Activated CD4-positive, alpha-beta memory T cell treated with anti-CD3 and anti-CD28 coated beads for 36 hours (primary cell): ENCODE data around the gene ZNF397. TPM values are rescaled to one million over a fixed set of nuclear protein-coding genes. Genes with fewer than 3 reads are reported as not detected.

Experiments
- CTCF ChIA-PET: fragments of 350-600 bp; sonication (Branson Sonifier 250); formaldehyde crosslinking; loops from one replicate; lab custom pipeline; 2021; ENCODE audit warnings: antibody characterized with exemption, inconsistent platforms; lab: Charles Lee
- POLR2A ChIA-PET: fragments of 350-600 bp; sonication (Branson Sonifier 250); formaldehyde crosslinking; loops from one replicate; lab custom pipeline; 2021; ENCODE audit warnings: antibody characterized with exemption; lab: Charles Lee
- DNase-seq: peaks from one replicate; pipeline ENCODE4 v3.0.0-alpha.2; 2020
- H3K27ac Mint-ChIP-seq: one replicate; pipeline ENCODE4 v1.8.0; 2021; ENCODE audit warnings: mixed read lengths
- H3K27me3 Mint-ChIP-seq: one replicate; pipeline ENCODE4 v1.8.0; 2021; ENCODE audit warnings: mixed read lengths
- H3K36me3 Mint-ChIP-seq: one replicate; pipeline ENCODE4 v1.8.0; 2021; ENCODE audit warnings: mixed read lengths
- H3K4me1 Mint-ChIP-seq: one replicate; pipeline ENCODE4 v1.8.0; 2021; ENCODE audit warnings: low read depth, mixed read lengths
- H3K4me3 Mint-ChIP-seq: one replicate; pipeline ENCODE4 v1.8.0; 2021; ENCODE audit warnings: mild to moderate bottlenecking, mixed read lengths
- H3K9me3 Mint-ChIP-seq: one replicate; pipeline ENCODE4 v1.8.0; 2021; ENCODE audit warnings: mixed read lengths
- intact Hi-C: fragments of 100-400 bp; cut with micrococcal nuclease; formaldehyde crosslinking; loops from one replicate; pipeline ENCODE4 v1.15.1; 2023
- total RNA-seq, 2 experiments: library from RNA; stranded (reverse); gene quantifications; one replicate each; pipeline ENCODE4 v1.2.3, GENCODE V29; 2021

The ZNF397 gene
- total RNA-seq, 2 experiments from 2014 or later, result 19.2 to 19.6 TPM

GRCh38 chr18:35278085-35278484, 37.3 kb downstream of the ZNF397 start:
- POLR2A ChIA-PET, result interaction anchor here (1.3 kb wide), 1 partner anchor 12 kb away, joined by 3 read pairs; the partner anchor contains the start of gene ZSCAN30
- intact Hi-C loops, result no loop called here
- H3K36me3 Mint-ChIP-seq, result peaks cover 8% of the 10 kb centered on the region
- CTCF ChIA-PET, result interaction anchor here (0.6 kb wide), 1 partner anchor 1112 kb away, joined by 3 read pairs; no protein-coding TSS in a partner anchor
- peaks cover under 1% of the 10 kb centered on the region for H3K9me3 Mint-ChIP-seq
- no peak for DNase-seq
- no peaks in the 10 kb centered on the region for H3K27me3 Mint-ChIP-seq
- peaks cover 10% of the 10 kb centered on the region for H3K4me1 Mint-ChIP-seq
- no peak overlapping the region for H3K4me3 Mint-ChIP-seq
- no peak overlapping the region for H3K27ac Mint-ChIP-seq

- Mint-ChIP-seq H3K36me3 (peaks cover 9% of the 10 kb centered on the region), H3K9me3 (no peaks in the 10 kb centered on the region), H3K4me3 (no peak overlapping the region), H3K27ac (no peak overlapping the region), H3K27me3 (no peaks in the 10 kb centered on the region), H3K4me1 (peaks cover 10% of the 10 kb centered on the region)
- ChIA-PET POLR2A (no interaction called here), CTCF (interaction anchor here (0.6 kb wide), 1 partner anchor 45 kb away, joined by 3 read pairs; no protein-coding TSS in a partner anchor)
- DNase-seq, result no peak
- intact Hi-C loops, result no loop called here
Measured at GRCh38 chr18:35278969-35279368, 38.1 kb downstream of the ZNF397 start.

GRCh38 chr18:35282353-35282752, 41.5 kb downstream of the ZNF397 start:
- H3K27ac Mint-ChIP-seq, result no peak overlapping the region
- intact Hi-C loops, result no loop called here
- H3K4me3 Mint-ChIP-seq, result no peak overlapping the region
- no peaks in the 10 kb centered on the region for H3K27me3 Mint-ChIP-seq
- ChIA-PET CTCF (no interaction called here), POLR2A (no interaction called here)
- DNase-seq, result no peak
- H3K4me1 Mint-ChIP-seq, result peaks cover 12% of the 10 kb centered on the region
- H3K36me3 Mint-ChIP-seq, result peaks cover 18% of the 10 kb centered on the region
- H3K9me3 Mint-ChIP-seq, result peaks cover 5% of the 10 kb centered on the region

GRCh38 chr18:35283923-35284794, 43.3 kb downstream of the ZNF397 start:
- H3K27ac Mint-ChIP-seq, result no peak overlapping the region
- no peak for DNase-seq
- ChIA-PET CTCF (no interaction called here), POLR2A (no interaction called here)
- H3K27me3 Mint-ChIP-seq, result no peaks in the 10 kb centered on the region
- no peak overlapping the region for H3K4me3 Mint-ChIP-seq
- H3K36me3 Mint-ChIP-seq, result peaks cover 18% of the 10 kb centered on the region
- intact Hi-C loops, result no loop called here
- H3K4me1 Mint-ChIP-seq, result peaks cover 18% of the 10 kb centered on the region
- peaks cover 5% of the 10 kb centered on the region for H3K9me3 Mint-ChIP-seq

- H3K27ac Mint-ChIP-seq, result no peak overlapping the region
- ChIA-PET CTCF (no interaction called here), POLR2A (no interaction called here)
- peaks cover 5% of the 10 kb centered on the region for H3K9me3 Mint-ChIP-seq
- H3K36me3 Mint-ChIP-seq, result peaks cover 21% of the 10 kb centered on the region
- intact Hi-C loops, result no loop called here
- H3K4me1 Mint-ChIP-seq, result peaks cover 22% of the 10 kb centered on the region
- H3K4me3 Mint-ChIP-seq, result no peak overlapping the region
- no peaks in the 10 kb centered on the region for H3K27me3 Mint-ChIP-seq
- no peak for DNase-seq
Measured at GRCh38 chr18:35284841-35285240, 44.0 kb downstream of the ZNF397 start.

- Mint-ChIP-seq H3K9me3 (peaks cover 5% of the 10 kb centered on the region), H3K4me3 (peak overlapping the region; percentile 98), H3K4me1 (peaks cover 37% of the 10 kb centered on the region), H3K27ac (peak overlapping the region; percentile 93), H3K36me3 (peaks cover 25% of the 10 kb centered on the region), H3K27me3 (no peaks in the 10 kb centered on the region)
- CTCF ChIA-PET, result interaction anchor here (0.6 to 1.4 kb wide), 5 partner anchors 10 to 97 kb away, joined by 3 to 4 read pairs (median 3); no protein-coding TSS in a partner anchor
- POLR2A ChIA-PET, result interaction anchor here (1.0 to 3.3 kb wide), 5 partner anchors 11 to 55 kb away, joined by 3 to 15 read pairs (median 7); partner anchors contain the start of genes ZNF24 and ZNF397
- intact Hi-C loops, result no loop called here
- no peak for DNase-seq
Measured at GRCh38 chr18:35289293-35289692, 48.5 kb downstream of the ZNF397 start.

- H3K27ac Mint-ChIP-seq, result peak overlapping the region; percentile 93
- CTCF ChIA-PET, result interaction anchor here (0.6 to 1.4 kb wide), 4 partner anchors 9 to 84 kb away, joined by 3 to 4 read pairs (median 3); no protein-coding TSS in a partner anchor
- H3K36me3 Mint-ChIP-seq, result peaks cover 29% of the 10 kb centered on the region
- peak; percentile 53 for DNase-seq
- intact Hi-C loops, result loop anchor here (1.0 to 5.0 kb wide), 4 partner anchors 22 to 247 kb away; partner anchors contain the start of genes MAPRE2 and ZNF24
- H3K4me3 Mint-ChIP-seq, result peak overlapping the region; percentile 98
- peaks cover 5% of the 10 kb centered on the region for H3K9me3 Mint-ChIP-seq
- no peaks in the 10 kb centered on the region for H3K27me3 Mint-ChIP-seq
- peaks cover 37% of the 10 kb centered on the region for H3K4me1 Mint-ChIP-seq
- POLR2A ChIA-PET, result interaction anchor here (0.6 to 3.3 kb wide), 7 partner anchors 12 to 260 kb away, joined by 3 to 15 read pairs (median 5); partner anchors contain the start of genes ZNF24 and ZNF397
Measured at GRCh38 chr18:35289727-35290093, 48.9 kb downstream of the ZNF397 start.

- Mint-ChIP-seq H3K4me3 (peak within 1 kb of the TSS; percentile 98), H3K4me1 (peaks cover 37% of the 10 kb centered on the region), H3K27ac (peak within 1 kb of the TSS; percentile 93), H3K36me3 (peaks cover 30% of the 10 kb centered on the region), H3K9me3 (peaks cover 5% of the 10 kb centered on the region), H3K27me3 (no peaks in the 10 kb centered on the region)
- intact Hi-C loops, result loop anchor here (1.0 to 5.0 kb wide), 4 partner anchors 23 to 248 kb away; partner anchors contain the start of genes MAPRE2 and ZNF24
- ChIA-PET POLR2A (interaction anchor here (0.6 to 3.3 kb wide), 7 partner anchors 12 to 260 kb away, joined by 3 to 15 read pairs (median 5); partner anchors contain the start of genes ZNF24 and ZNF397), CTCF (no interaction called here)
- DNase-seq, result peak; percentile 97
Measured at GRCh38 chr18:35290094-35290735, 49.4 kb downstream of the ZNF397 start, which contains the start of gene ZSCAN30. Gene ZSCAN30, minus strand, starts transcription at chr18:35290229. Its CDS starts 25,877 bp downstream, at chr18:35264352.

- DNase-seq, result no peak
- no peaks in the 10 kb centered on the region for H3K27me3 Mint-ChIP-seq
- H3K36me3 Mint-ChIP-seq, result peaks cover 35% of the 10 kb centered on the region
- POLR2A ChIA-PET, result interaction anchor here (2.3 to 3.3 kb wide), 3 partner anchors 24 to 53 kb away, joined by 7 to 15 read pairs (median 15); partner anchors contain the start of genes ZNF24 and ZNF397
- intact Hi-C loops, result loop anchor here (5.0 kb wide), 1 partner anchor 249 kb away; the partner anchor contains the start of gene MAPRE2
- H3K27ac Mint-ChIP-seq, result peak overlapping the region; percentile 93
- CTCF ChIA-PET, result no interaction called here
- peaks cover 37% of the 10 kb centered on the region for H3K4me1 Mint-ChIP-seq
- no peaks in the 10 kb centered on the region for H3K9me3 Mint-ChIP-seq
- H3K4me3 Mint-ChIP-seq, result peak overlapping the region; percentile 98
Measured at GRCh38 chr18:35291166-35291565, 50.3 kb downstream of the ZNF397 start.

- Mint-ChIP-seq H3K36me3 (peaks cover 71% of the 10 kb centered on the region), H3K27ac (no peak overlapping the region), H3K4me3 (no peak overlapping the region), H3K27me3 (no peaks in the 10 kb centered on the region), H3K4me1 (peaks cover 22% of the 10 kb centered on the region), H3K9me3 (peaks cover 34% of the 10 kb centered on the region)
- intact Hi-C loops, result no loop called here
- ChIA-PET CTCF (no interaction called here), POLR2A (no interaction called here)
- DNase-seq, result no peak
Measured at GRCh38 chr18:35296060-35296459, 55.2 kb downstream of the ZNF397 start.

GRCh38 chr18:35303610-35304009, 62.8 kb downstream of the ZNF397 start:
- ChIA-PET CTCF (interaction anchor here (1.5 kb wide), 1 partner anchor 15 kb away, joined by 3 read pairs; no protein-coding TSS in a partner anchor), POLR2A (interaction anchor here (1.4 kb wide), 1 partner anchor 63 kb away, joined by 3 read pairs; the partner anchor contains the start of gene ZNF397)
- Mint-ChIP-seq H3K27ac (no peak overlapping the region), H3K4me3 (no peak overlapping the region), H3K36me3 (peaks cover 93% of the 10 kb centered on the region), H3K9me3 (peaks cover 90% of the 10 kb centered on the region), H3K4me1 (no peaks in the 10 kb centered on the region), H3K27me3 (no peaks in the 10 kb centered on the region)
- DNase-seq, result no peak
- intact Hi-C loops, result no loop called here
